Measurements from ENCODE around the gene RPLP2. TPM values are rescaled to one million over a fixed set of nuclear protein-coding genes. Genes with fewer than 3 reads are reported as not detected.
A peak's percentile ranks its signal among the peaks of the same experiment; 100 is the strongest.

Gene RPLP2
- polyA plus RNA-seq (2012; rRNA removed), result 390 and 799 TPM in 2 replicates
- 554 and 966 TPM in 2 replicates for polyA plus RNA-seq (2012; cell fraction: cytosol; rRNA removed)
- polyA plus RNA-seq (2012; cell fraction: nucleus; rRNA removed), result 280 and 461 TPM in 2 replicates

GRCh38 chr11:809287-810039, at the start of gene RPLP2:
Gene RPLP2 (plus strand): TSS chr11:809967. CDS start chr11:810235, 268 bp downstream.
- Histone ChIP-seq H3K9ac (peak within 1 kb of the TSS; percentile 97), H3K4me1 (ENCODE audit: control insufficient read depth in 1 of 2, insufficient read depth in 2 of 2, low read depth in 1 of 2, low read length in 1 of 2) (peaks cover 11 to 23% of the 10 kb centered on the region in 2 experiments; a peak in 2 of 4 replicates), H3K27ac (ENCODE audit: low read depth in 2 of 2, low read length in 1 of 2) (peak within 1 kb of the TSS; percentile 97 to 98), H3K27me3 (ENCODE audit: insufficient read depth) (no peaks in the 10 kb centered on the region), H3K4me2 (peak within 1 kb of the TSS; percentile 99), H3K9me2 (no peaks in the 10 kb centered on the region), H3K79me2 (ENCODE audit: insufficient read depth) (peaks cover 70% of the 10 kb centered on the region), H3K36me3 (replicated peaks in 1 of 2; ENCODE audit: control insufficient read depth in 1 of 2, insufficient read depth in 2 of 2, low read length in 1 of 2) (peaks cover 24 to 28% of the 10 kb centered on the region in 2 experiments), H2AFZ (ENCODE audit: low read depth) (0 out of 2 replicates have a peak within 1 kb of the TSS, but pooled peaks have one; percentile 77), H4K20me1 (ENCODE audit: insufficient read depth) (peaks cover 30% of the 10 kb centered on the region), H3K4me3 (ENCODE audit: low read depth in 2 of 2, low read length in 1 of 2) (peak within 1 kb of the TSS; percentile 81 to 97), H3K9me3 (no peaks in the 10 kb centered on the region), H3F3A (replicated peaks; ENCODE audit: insufficient read depth) (peaks cover 38% of the 10 kb centered on the region)
- 1% methylated on average over 14 of the region's 81 CpGs for WGBS (ENCODE audit: low lambda C conversion rate)
- ChIA-PET POLR2A (interaction anchor here (0.5 to 2.2 kb wide), 11 partner anchors 10 to 178 kb away, joined by 3 to 34 read pairs (median 6); partner anchors contain the start of genes CD151, CEND1, PNPLA2 and TSPAN4), CTCF (interaction anchor here (1.0 to 1.5 kb wide), 5 partner anchors 9 to 55 kb away, joined by 3 to 4 read pairs (median 3); partner anchors contain the start of gene PNPLA2)
- DNase-seq, result peak; percentile 97
- TF ChIP-seq GABPA (IDR thresholded peaks at IDR 0.05; ENCODE audit: low read depth) (peak; percentile 90), MXI1 (IDR thresholded peaks at IDR 0.05; ENCODE audit: low read depth, low read length) (peak; percentile 85), ELF1 (IDR thresholded peaks at IDR 0.05) (peak; percentile 96), TEAD4 (IDR thresholded peaks at IDR 0.05; ENCODE audit: borderline replicate concordance, insufficient read depth) (no peak), JUND (IDR thresholded peaks at IDR 0.05) (no peak), CHD2 (IDR thresholded peaks at IDR 0.05; ENCODE audit: low read length, partially characterized antibody) (peak; percentile 87), YY1 (IDR thresholded peaks at IDR 0.05; ENCODE audit: low read depth) (peak; percentile 71; the same call in 1 of the 2 replicates), POLR2AphosphoS5 (IDR thresholded peaks at IDR 0.05; ENCODE audit: low read depth, low read length) (peak; percentile 91), RAD21 (IDR thresholded peaks at IDR 0.05; ENCODE audit: low read length) (no peak), CTCF (IDR thresholded peaks at IDR 0.05) (no peak), FOSL2 (IDR thresholded peaks at IDR 0.05; ENCODE audit: borderline replicate concordance, low read depth) (no peak), MAX (IDR thresholded peaks at IDR 0.05; ENCODE audit: low read depth) (peak; percentile 92), FOXJ3 (CRISPR knock-in tag; IDR thresholded peaks at IDR 0.05) (peak; percentile 82; the same call in 1 of the 2 replicates), TAF1 (IDR thresholded peaks at IDR 0.05; ENCODE audit: borderline replicate concordance, low read depth, low read length) (peak; percentile 93), ZBTB33 (IDR thresholded peaks at IDR 0.05; ENCODE audit: borderline replicate concordance, low read depth) (no peak), SIN3A (IDR thresholded peaks at IDR 0.05; ENCODE audit: borderline replicate concordance, low read depth, low read length) (peak; percentile 71; the same call in 1 of the 2 replicates), RXRA (IDR thresholded peaks at IDR 0.05; ENCODE audit: borderline replicate concordance, low read depth) (no peak), NFIC (IDR thresholded peaks at IDR 0.05; ENCODE audit: borderline replicate concordance) (no peak), EP300 (IDR thresholded peaks at IDR 0.05; ENCODE audit: borderline replicate concordance in 1 of 2, low read depth in 1 of 2, low read length in 1 of 2) (no peak), NRF1 (IDR thresholded peaks at IDR 0.05; ENCODE audit: low read depth, low read length) (peak; percentile 38; the same call in 1 of the 2 replicates)
